ENCODE measurements around the gene ACTR5. TPM values are rescaled to one million over a fixed set of nuclear protein-coding genes. Genes with fewer than 3 reads are reported as not detected.

The ACTR5 gene
- total RNA-seq, 1 experiment from 2014 or later: 18.3 TPM

GRCh38 chr20:38737887-38738286 lies 10.4 kb upstream of the ACTR5 start:
- Histone ChIP-seq H3K27ac (ENCODE audit: low read length) (no peak overlapping the region), H3K4me1 (ENCODE audit: insufficient read depth, low read length) (no peaks in the 10 kb centered on the region), H3K4me2 (ENCODE audit: low read length) (no peak overlapping the region), H3K4me3 (ENCODE audit: low read length) (no peak overlapping the region), H3K9me3 (ENCODE audit: low read length) (no peaks in the 10 kb centered on the region), H3K36me3 (ENCODE audit: low read depth, low read length) (no peaks in the 10 kb centered on the region), H3K79me2 (ENCODE audit: low read length) (no peaks in the 10 kb centered on the region), H3K9ac (ENCODE audit: low read length) (no peak overlapping the region), H2AFZ (ENCODE audit: low read length) (no peak overlapping the region), H3K9me2 (replicated peaks; ENCODE audit: low read length) (no peaks in the 10 kb centered on the region), H3K27me3 (ENCODE audit: low read length) (peaks cover 70% of the 10 kb centered on the region), H3F3A (ENCODE audit: low read length, unreplicated experiment) (no peaks in the 10 kb centered on the region), H4K20me1 (ENCODE audit: low read length) (no peaks in the 10 kb centered on the region)
- ChIA-PET CTCF (no interaction called here), POLR2A (ENCODE audit: unreplicated experiment) (no interaction called here)
- intact Hi-C loops (cut with micrococcal nuclease): no loop called here
- no TSS peak for BruUV-seq (replicated peaks)
- no peak for ATAC-seq
- no peak for DNase-seq
- no peak for TF ChIP-seq EZH2 (IDR thresholded peaks at IDR 0.05; ENCODE audit: low read length, unreplicated experiment)
- TF ChIP-seq, protein P1, sequence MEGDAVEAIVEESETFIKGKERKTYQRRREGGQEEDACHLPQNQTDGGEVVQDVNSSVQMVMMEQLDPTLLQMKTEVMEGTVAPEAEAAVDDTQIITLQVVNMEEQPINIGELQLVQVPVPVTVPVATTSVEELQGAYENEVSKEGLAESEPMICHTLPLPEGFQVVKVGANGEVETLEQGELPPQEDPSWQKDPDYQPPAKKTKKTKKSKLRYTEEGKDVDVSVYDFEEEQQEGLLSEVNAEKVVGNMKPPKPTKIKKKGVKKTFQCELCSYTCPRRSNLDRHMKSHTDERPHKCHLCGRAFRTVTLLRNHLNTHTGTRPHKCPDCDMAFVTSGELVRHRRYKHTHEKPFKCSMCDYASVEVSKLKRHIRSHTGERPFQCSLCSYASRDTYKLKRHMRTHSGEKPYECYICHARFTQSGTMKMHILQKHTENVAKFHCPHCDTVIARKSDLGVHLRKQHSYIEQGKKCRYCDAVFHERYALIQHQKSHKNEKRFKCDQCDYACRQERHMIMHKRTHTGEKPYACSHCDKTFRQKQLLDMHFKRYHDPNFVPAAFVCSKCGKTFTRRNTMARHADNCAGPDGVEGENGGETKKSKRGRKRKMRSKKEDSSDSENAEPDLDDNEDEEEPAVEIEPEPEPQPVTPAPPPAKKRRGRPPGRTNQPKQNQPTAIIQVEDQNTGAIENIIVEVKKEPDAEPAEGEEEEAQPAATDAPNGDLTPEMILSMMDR (conservative IDR thresholded peaks at IDR 0.05; ENCODE audit: low read depth, low read length): no peak
- TF ChIP-seq EZH2phosphoT487 (IDR thresholded peaks at IDR 0.05; ENCODE audit: borderline replicate concordance, low read length): no peak

GRCh38 chr20:38745757-38746156 lies 2.5 kb upstream of the ACTR5 start:
- H3K9me2 ChIP-seq (replicated peaks; ENCODE audit: low read length): no peaks in the 10 kb centered on the region
- H3K27ac ChIP-seq (ENCODE audit: low read length): no peak overlapping the region
- intact Hi-C loops (cut with micrococcal nuclease): no loop called here
- no TSS peak for BruUV-seq (replicated peaks)
- ChIA-PET POLR2A (ENCODE audit: unreplicated experiment) (no interaction called here), CTCF (no interaction called here)
- no peak overlapping the region for H3K4me3 ChIP-seq (ENCODE audit: low read length)
- no peak for ATAC-seq
- H2AFZ ChIP-seq (ENCODE audit: low read length): no peak overlapping the region
- no peaks in the 10 kb centered on the region for H3F3A ChIP-seq (ENCODE audit: low read length, unreplicated experiment)
- H3K9ac ChIP-seq (ENCODE audit: low read length): no peak overlapping the region
- H3K9me3 ChIP-seq (ENCODE audit: low read length): no peaks in the 10 kb centered on the region
- TF ChIP-seq, protein P1 (conservative IDR thresholded peaks at IDR 0.05; ENCODE audit: low read depth, low read length): no peak
- no peak for TF ChIP-seq EZH2 (IDR thresholded peaks at IDR 0.05; ENCODE audit: low read length, unreplicated experiment)
- TF ChIP-seq EZH2phosphoT487 (IDR thresholded peaks at IDR 0.05; ENCODE audit: borderline replicate concordance, low read length): no peak
- no peak overlapping the region for H3K4me2 ChIP-seq (ENCODE audit: low read length)
- no peak for DNase-seq
- peaks cover 17% of the 10 kb centered on the region; the same call in 1 of the 2 replicates for H3K4me1 ChIP-seq (ENCODE audit: insufficient read depth, low read length)
- peaks cover 33% of the 10 kb centered on the region for H3K27me3 ChIP-seq (ENCODE audit: low read length)
- H3K36me3 ChIP-seq (ENCODE audit: low read depth, low read length): no peaks in the 10 kb centered on the region
- 0 out of 2 replicates have a peak, but pooled peaks cover 5% of the 10 kb centered on the region for H4K20me1 ChIP-seq (ENCODE audit: low read length)
- H3K79me2 ChIP-seq (ENCODE audit: low read length): peaks cover 17% of the 10 kb centered on the region

DNA sequence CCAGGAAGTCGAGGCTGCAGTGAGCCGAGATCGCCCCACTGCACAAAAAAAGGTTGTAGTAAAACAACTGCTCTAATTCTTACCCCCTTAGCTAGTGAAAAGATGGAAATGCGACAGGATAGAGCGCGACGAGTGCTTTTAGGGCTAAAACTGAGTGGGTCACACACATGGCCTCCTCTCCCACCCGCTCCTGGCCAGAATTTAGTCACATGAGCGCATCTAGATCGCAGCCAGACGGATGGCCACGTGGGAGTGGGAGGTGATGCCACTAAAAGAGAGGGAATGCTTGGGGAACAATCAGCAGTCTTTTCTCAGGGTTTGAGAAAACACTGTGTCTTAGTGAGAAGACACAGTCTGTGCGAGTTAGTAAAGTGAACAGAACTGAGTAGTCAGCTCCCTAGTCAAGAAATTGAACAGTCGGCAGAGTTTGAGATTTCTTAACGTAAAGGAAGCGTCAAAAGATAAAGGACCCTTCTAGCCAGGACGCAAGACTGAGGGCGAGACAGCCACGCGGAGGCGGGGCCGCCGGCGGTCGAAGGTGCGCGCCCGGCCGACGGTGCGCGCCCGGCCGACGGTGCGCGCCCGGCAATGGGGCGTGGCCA lies 664 bp upstream of the ACTR5 start:
- Histone ChIP-seq H3K9me3 (ENCODE audit: low read length) (no peaks in the 10 kb centered on the region), H3K27me3 (ENCODE audit: low read length) (peaks cover 14% of the 10 kb centered on the region; the same call in 1 of the 2 replicates), H2AFZ (ENCODE audit: low read length) (peak overlapping the region; percentile 94), H3K79me2 (ENCODE audit: low read length) (peaks cover 17% of the 10 kb centered on the region), H3K9ac (ENCODE audit: low read length) (peak overlapping the region; percentile 85; the same call in 1 of the 2 replicates), H3K27ac (ENCODE audit: low read length) (no peak overlapping the region), H3F3A (ENCODE audit: low read length, unreplicated experiment) (no peaks in the 10 kb centered on the region), H3K4me2 (ENCODE audit: low read length) (peak overlapping the region; percentile 96), H3K4me3 (ENCODE audit: low read length) (peak overlapping the region; percentile 94), H3K4me1 (ENCODE audit: insufficient read depth, low read length) (peaks cover 17% of the 10 kb centered on the region; the same call in 1 of the 2 replicates), H3K36me3 (ENCODE audit: low read depth, low read length) (peaks cover 9% of the 10 kb centered on the region; the same call in 1 of the 2 replicates), H3K9me2 (replicated peaks; ENCODE audit: low read length) (no peaks in the 10 kb centered on the region), H4K20me1 (ENCODE audit: low read length) (0 out of 2 replicates have a peak, but pooled peaks cover 5% of the 10 kb centered on the region)
- intact Hi-C loops (cut with micrococcal nuclease): no loop called here
- TF ChIP-seq, protein P1 (conservative IDR thresholded peaks at IDR 0.05; ENCODE audit: low read depth, low read length): no peak
- TF ChIP-seq EZH2phosphoT487 (IDR thresholded peaks at IDR 0.05; ENCODE audit: borderline replicate concordance, low read length) (no peak), EZH2 (IDR thresholded peaks at IDR 0.05; ENCODE audit: low read length, unreplicated experiment) (no peak)
- no peak for ATAC-seq
- POLR2A ChIA-PET (ENCODE audit: unreplicated experiment): interaction anchor here (0.6 kb wide), 1 partner anchor 67 kb away, joined by 8 read pairs; no protein-coding TSS in a partner anchor
- DNase-seq: peak; percentile 89
- CTCF ChIA-PET: no interaction called here
- no TSS peak for BruUV-seq (replicated peaks)
